Measurements from ENCODE around the gene INMT. TPM values are rescaled to one million over a fixed set of nuclear protein-coding genes. Genes with fewer than 3 reads are reported as not detected.

Gene INMT
- total RNA-seq, 1 experiment from 2014 or later, result not detected

DNA sequence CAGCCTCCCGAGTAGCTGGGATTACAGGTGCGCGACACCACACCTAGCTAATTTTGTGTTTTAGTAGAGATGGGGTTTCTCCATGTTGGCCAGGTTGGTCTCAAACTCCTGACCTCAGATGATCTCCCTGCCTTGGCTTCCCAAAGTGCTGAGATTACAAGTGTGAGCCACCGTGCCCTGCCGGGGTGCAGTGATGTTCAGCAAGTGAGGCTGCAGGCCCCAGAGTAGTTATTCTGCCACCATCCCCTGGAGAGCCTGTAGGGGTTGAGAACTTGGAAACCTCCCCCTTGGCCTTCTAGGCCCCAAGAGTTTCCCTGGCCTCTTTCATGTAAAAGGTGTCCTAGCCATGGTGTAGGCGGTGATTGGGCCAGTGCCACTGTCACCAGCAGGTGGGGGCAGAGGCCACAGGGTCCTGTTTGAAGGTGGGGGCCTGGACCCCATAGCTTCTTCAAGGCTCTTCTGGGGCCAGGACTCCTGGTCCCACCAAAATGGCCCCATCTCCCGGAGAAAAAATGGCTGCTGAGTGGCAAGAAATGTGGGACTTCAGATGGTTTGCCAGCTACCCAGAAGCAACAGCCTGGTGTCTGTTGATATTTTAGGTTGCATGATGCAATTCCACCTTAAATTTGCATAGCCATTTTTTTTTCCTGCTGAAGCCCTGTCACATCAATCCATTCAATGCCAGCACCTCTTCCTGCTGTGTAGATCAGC lies 25.5 kb upstream of the INMT start:
- in situ Hi-C loops (cut with HindIII; ENCODE audit: low pct_unique_long_range_greater_than_20kb, low sequenced_read_pairs), result no loop called here
- no peak for DNase-seq (ENCODE audit: low read depth)

DNA sequence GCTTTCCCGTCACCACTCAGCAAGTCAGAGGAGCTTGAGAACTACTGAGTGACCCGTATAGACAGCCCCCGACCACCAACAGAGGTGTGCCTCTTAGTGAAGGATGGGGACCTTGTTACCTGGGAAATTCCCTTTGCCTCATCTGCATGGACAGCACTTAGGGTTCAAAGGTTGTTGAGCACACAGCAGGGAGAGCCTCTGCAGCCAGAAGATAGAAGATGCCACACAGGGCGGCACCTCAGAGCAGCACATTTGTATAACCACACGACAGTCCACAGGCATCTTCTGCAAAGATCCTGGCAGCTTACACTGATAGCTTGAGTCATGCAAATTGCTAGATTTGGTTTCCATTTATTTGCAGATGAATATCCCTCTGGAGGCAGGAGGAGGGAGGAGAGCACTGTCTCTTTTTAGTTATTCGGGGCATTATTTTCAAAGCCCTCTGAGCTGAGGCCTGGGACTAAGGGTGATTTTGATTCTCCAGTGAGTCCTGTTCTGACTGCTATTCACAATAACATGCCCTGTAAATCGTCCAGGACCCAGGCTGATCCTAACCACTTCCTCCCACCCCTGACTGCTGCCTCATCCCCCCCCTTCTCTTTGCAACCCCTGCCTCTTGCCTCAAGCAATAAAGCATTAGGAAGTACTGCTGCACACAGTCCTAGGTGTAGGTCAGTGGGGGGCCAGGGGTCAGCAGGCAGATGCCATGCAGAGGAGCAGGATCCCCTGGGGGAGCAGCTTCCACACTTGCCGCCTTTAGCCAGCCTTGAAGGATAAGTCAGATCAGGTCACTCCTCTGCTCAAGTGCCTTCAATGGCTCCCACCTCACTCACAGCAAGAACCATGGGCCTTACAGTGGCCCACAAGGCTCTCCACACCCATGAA lies 24.6 kb upstream of the INMT start:
- in situ Hi-C loops (cut with HindIII; ENCODE audit: low pct_unique_long_range_greater_than_20kb, low sequenced_read_pairs), result no loop called here
- DNase-seq (ENCODE audit: low read depth), result no peak

DNA sequence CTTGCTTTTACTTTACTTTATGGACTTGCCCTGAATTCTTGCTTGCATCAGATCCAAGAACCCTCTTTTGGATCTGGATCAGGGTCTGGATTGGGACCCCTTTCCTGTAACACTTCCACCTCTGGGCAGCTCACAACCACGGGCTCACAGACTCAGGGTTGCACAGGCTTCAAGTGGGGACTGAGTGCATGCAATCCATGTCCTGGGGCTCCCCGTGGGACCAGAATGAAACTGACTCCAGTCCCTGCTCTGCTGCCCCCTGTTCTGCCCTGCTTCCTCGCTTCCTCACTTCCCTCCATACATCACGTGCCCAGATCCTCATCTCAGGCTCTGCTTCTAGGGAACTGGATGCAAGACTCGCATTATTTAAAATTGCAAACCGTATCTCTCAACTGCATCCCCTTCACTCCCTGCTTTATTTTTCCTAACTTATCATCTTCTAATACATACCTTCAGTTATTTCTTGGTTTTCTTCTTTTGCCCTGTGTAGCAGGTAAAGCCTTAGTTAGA lies 23.3 kb upstream of the INMT start:
- in situ Hi-C loops (cut with HindIII; ENCODE audit: low pct_unique_long_range_greater_than_20kb, low sequenced_read_pairs), result no loop called here

DNA sequence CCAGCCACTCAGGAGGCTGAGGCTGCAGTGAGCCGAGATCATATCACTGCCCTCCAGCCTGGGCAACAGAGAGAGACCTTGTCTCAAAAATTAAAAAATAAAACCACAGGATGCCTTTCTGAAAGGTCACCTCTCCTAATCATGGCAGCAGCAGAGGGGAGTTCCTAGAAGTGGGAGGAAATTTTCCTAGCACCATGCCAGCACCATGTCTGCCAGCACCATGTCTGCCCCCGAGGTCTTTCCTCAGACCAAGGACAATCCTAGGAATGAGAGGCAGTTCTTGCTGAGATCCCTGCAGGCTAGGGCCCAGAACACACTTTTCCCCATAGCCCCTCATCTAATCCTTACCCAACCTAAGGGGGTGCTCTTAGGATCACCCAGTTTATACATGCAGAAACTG lies 22.3 kb upstream of the INMT start:
- in situ Hi-C loops (cut with HindIII; ENCODE audit: low pct_unique_long_range_greater_than_20kb, low sequenced_read_pairs), result no loop called here
- no peak for DNase-seq (ENCODE audit: low read depth)

More for the DNA sequence above, 23.3 kb upstream of the INMT start:
- DNase-seq (ENCODE audit: low read depth), result no peak

DNA sequence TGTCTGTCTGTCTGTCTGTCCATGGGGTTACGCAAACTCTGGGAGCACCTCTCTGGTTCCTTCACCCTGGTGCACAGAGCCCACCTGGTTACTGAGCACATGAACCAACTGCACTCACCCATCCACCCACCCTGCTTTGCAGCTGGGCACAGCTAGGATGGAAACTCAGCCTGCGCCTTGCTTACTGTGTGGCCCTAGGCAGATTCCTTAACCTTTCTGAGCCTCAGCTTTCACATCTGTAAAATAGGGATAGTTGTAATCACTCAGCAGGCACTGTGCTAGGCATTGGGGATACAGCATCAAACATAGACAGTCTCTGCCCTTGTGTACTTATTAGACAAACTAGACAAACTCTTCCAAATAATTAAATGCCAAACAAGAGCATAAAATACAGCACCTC lies 21.8 kb upstream of the INMT start:
- in situ Hi-C loops (cut with HindIII; ENCODE audit: low pct_unique_long_range_greater_than_20kb, low sequenced_read_pairs), result no loop called here
- no peak for DNase-seq (ENCODE audit: low read depth)

DNA sequence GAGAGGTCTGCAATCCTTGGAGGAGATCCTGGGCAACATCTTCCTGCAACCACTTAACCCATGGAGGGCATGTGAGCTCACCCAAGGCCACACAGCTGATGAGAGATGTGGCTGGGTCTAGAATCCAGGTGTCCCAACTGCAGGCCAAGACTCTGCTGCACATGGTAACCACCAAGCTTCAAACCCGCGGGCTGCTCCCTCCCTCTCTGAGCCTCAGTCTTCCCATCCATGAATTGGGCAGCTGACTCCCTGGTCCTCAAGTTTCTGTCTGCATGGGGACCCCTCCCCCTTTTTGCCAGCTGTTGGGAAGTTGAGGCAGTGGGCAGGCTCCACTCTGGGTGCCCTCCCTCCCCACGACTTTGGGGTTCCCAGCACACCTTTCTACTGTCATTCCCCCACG lies 20.9 kb upstream of the INMT start:
- DNase-seq (ENCODE audit: low read depth), result no peak
- in situ Hi-C loops (cut with HindIII; ENCODE audit: low pct_unique_long_range_greater_than_20kb, low sequenced_read_pairs), result no loop called here

DNA sequence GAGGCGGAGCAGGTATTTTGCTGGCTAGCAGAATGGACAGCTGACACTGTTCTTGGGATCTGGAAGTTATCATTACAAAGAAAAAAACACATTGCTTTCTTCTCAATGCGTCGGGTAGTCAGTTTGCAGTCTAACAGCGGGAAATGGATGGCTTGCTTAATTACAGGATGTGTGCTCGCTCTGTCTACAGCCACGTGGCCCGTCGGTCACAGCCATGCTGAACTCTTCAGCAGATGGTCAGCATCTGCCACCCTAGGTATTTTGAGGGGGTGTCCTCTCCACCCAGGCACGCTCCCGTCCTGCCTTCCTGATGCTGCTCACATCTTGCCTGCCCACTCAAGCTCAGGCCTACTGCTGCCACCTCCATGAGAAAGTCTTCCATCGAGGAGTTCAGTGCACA lies 20.4 kb upstream of the INMT start:
- DNase-seq (ENCODE audit: low read depth), result no peak
- in situ Hi-C loops (cut with HindIII; ENCODE audit: low pct_unique_long_range_greater_than_20kb, low sequenced_read_pairs), result no loop called here

DNA sequence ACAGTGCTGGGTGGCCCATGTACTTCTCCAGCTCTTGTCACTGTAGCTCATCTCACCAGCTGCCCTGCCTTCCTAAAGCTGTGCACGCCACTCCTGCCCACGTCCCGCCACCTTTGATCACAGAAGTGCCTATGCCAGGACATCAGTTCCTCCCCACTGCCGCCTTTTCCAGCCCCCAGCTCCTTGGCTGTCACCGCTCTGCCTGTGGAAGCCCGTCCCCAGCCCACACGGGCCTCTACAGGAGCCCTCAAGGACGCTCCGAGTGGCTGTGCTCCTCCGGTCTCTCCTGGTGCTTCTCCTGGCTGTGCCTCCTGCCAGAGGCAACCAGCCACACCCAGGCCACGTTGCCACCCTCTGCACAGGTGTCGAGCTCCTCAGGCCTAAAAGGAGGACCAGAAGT lies 19.3 kb upstream of the INMT start:
- no peak for DNase-seq (ENCODE audit: low read depth)
- in situ Hi-C loops (cut with HindIII; ENCODE audit: low pct_unique_long_range_greater_than_20kb, low sequenced_read_pairs), result no loop called here

DNA sequence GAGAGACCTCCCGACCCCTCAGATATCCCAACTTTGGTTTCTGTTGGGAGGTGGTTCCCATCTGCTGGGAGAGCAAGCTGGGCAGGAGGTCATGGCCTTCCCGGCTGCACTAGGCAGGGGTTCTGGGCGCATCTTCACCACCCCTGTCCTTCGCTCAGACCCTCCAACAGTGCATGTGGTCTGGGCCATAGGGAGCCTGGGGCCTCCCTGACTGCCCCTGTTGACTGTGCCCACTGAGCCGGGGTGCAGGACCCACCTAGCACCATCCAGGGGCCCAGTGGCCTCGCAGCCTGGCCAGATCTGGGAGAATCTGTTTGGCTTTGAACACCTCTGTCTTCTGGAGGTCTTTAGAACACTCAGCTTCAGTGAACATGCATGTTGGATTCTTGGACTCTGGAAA lies 18.7 kb upstream of the INMT start:
- in situ Hi-C loops (cut with HindIII; ENCODE audit: low pct_unique_long_range_greater_than_20kb, low sequenced_read_pairs), result no loop called here

DNA sequence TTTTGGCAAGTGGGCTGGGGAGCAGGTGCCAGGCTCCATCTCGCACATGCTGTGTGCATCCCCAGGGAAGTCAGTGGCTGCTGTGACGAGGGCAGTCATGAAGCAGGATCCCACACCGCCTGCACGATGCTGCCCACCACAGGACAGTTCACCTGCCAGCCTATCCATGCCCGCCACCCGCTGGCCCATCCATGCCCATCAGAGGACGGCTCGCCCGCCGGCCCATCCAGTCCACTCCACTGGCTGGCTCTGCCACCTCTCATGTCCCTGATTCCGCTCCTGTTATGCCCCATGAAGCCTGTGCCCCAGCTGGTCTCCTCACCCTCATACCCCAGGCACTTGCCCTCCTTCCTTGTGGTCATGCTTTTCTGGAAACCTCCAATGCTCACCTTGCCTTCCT lies 18.2 kb upstream of the INMT start:
- in situ Hi-C loops (cut with HindIII; ENCODE audit: low pct_unique_long_range_greater_than_20kb, low sequenced_read_pairs), result no loop called here
- no peak for DNase-seq (ENCODE audit: low read depth)

More for the DNA sequence above, 18.7 kb upstream of the INMT start:
- DNase-seq (ENCODE audit: low read depth), result no peak

DNA sequence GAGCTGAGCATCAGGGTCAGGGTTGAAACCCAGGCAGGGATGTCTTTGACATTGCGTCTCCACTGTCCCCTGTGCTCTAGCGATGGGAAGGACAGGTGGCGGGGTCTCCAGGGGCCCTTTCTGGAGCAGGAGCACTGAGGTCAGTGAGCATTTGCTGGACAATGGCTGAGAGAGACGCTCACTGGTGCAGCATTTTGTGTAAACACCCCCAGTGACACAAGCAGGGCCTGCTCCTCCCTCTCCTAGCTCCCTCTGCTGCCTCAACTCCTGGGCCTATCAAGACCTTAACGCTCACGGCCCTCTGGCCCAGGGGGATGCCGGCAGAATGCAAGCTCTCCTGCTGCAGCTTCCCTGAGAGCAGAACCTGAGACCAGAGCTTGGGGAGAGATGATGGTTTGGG lies 17.4 kb upstream of the INMT start:
- in situ Hi-C loops (cut with HindIII; ENCODE audit: low pct_unique_long_range_greater_than_20kb, low sequenced_read_pairs), result no loop called here
- no peak for DNase-seq (ENCODE audit: low read depth)

DNA sequence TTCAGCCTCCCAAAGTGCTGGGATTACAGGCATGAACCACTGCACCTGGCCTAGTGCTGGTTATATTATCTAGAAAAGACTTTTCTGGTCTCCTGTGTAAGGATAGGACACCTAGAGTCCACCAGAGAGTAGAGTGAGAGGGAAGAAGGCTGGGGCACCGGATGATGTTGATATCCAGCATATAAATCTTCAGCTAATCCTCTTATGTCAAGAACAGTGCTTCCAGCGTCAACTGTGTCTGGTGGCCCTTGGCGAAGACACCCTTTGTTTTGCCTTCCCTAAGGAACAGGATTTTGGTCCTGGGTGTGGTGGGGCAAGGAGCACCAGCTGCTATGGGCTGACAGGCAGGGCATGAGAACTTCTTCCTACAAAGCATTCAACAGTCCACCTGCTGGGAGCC lies 16.3 kb upstream of the INMT start:
- DNase-seq (ENCODE audit: low read depth), result no peak
- in situ Hi-C loops (cut with HindIII; ENCODE audit: low pct_unique_long_range_greater_than_20kb, low sequenced_read_pairs), result no loop called here

DNA sequence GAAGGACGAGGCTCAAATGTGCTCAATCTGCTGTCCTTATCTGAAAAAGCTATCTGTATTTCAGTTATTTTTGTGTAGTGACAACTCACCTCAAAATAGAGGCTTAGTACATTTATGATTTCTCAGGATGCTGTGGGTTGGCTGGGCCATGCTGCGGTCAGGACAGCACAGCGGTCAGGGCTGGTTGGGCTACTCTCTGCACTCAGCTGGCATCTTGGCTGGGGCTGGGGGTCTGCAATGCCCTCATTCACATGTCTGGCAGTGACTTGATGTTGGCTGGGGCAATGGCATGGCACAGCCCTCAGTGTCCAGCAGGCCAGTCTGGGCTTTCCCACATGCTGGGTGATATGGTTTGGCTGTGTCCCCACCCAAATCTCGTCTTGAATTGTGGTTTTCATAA lies 15.6 kb upstream of the INMT start:
- no peak for DNase-seq (ENCODE audit: low read depth)
- in situ Hi-C loops (cut with HindIII; ENCODE audit: low pct_unique_long_range_greater_than_20kb, low sequenced_read_pairs), result no loop called here

DNA sequence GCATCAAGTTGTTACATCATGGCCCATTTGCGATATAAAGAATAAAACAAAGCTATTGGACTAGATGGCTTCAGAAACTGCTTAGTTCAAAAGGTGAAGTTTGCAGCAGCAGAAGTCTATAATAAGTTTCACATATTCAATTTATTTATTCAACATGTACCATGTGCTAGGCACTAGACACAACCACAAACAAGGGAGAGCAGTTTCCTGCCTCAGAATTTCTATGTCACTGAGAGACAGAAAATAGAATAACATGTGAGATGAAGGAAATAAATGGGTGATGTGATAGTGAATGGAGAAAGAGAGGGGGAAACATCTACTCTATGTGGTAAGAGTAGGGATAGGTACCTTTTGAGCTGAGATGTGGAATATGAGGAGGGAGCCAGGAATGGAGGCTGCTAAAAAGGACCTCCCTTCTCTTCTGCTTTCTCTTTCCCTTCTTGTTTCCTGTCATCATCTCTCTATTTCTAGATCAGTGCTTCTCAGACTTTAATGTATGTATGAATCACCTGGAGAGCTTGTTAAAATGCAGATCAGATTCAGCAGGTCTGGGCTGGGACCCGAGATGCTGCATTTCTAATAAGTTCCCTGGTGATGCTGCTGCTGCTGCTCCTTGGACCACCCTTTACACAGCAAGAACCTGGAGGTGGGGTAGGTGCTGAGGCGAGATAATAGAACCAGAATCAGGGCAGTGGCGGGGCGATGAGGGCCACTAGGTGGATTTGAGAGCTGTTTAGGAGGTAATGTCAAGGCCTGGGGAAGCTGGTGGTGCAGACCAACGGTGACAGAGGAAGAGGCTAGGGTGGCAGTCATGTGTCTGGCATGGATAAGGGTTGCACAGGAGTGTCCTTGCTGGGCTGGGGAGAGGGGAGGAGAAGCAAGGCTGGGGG lies 13.7 kb upstream of the INMT start:
- in situ Hi-C loops (cut with HindIII; ENCODE audit: low pct_unique_long_range_greater_than_20kb, low sequenced_read_pairs), result no loop called here
- DNase-seq (ENCODE audit: low read depth), result no peak

DNA sequence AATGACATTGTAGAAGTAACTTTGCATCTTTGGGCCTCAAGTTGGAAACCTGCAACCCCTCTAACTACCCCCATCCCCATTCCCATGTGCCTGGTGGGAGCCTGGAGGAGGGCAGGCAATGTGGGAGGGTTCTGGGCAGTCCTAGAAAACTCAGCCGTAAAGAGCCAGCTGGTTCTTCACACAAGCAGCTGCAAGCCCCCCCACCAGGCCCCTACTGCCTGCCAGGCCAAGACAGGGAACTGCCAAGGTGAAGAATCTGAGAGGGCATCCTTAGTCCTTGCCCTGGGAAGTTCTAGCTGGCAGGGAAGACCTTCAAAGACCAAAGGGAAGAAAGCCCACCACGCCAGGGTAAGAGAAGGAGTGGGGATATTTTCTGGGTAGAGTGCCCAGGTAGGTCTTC lies 12.2 kb upstream of the INMT start:
- in situ Hi-C loops (cut with HindIII; ENCODE audit: low pct_unique_long_range_greater_than_20kb, low sequenced_read_pairs), result no loop called here

DNA sequence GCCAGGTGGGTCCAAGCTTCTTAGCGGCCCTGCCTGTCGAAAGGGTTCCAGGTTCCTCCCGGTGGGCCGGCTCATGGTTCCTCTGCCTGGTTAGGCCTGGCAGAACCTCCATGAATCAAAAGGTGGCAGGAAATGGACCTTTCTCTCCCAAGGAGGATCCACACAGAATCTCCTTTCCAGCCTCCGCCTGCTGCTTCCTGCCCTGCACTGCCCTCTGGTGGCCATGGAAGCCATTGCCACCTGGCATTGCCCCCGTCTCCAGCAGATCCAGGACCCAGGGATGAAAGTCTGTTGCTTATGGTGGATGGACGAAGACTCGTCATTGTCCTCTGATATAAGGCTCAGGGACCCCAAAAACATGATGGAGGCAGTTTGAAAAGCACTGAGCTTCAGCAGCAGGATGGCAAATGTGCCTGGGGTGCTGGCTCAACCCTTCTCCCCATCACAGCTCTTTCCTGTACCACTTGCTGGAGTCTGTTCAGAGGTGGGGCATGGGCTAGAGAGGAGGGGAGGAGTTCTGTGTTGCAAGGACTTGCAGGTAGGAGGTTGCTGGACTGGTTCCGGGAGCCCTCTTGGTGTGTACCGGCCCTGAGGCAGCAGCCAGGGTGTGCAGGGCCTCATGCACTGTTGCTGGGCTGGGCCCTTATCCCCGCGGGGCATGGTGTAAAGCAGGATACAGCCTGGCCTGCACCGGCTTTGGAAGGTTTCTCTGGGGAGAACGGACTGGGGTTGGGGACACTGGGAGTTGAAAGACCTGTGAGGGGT lies 11.3 kb upstream of the INMT start:
- in situ Hi-C loops (cut with HindIII; ENCODE audit: low pct_unique_long_range_greater_than_20kb, low sequenced_read_pairs), result no loop called here
- peak; percentile 55 for DNase-seq (ENCODE audit: low read depth)

More for the DNA sequence above, 12.2 kb upstream of the INMT start:
- DNase-seq (ENCODE audit: low read depth), result no peak

DNA sequence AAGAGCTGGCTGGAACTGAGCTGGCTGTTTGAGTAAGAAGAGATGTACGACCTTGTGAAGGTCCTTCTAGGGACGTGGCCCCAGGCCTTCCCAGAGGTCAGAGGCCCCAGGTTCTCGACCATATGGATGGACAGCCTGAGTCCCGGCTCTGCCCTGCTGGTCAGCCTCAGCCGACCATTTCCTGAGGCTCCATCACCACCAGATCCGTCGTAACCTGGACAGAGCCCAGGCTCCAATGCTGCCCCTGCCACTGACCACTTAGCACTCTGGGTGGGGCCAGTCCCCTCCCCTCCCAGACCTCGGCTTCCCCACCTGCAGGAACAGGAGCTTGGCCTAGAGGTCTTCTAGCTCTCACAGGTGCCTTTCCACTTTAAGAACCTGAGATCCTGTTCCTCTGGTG lies 10.6 kb upstream of the INMT start:
- DNase-seq (ENCODE audit: low read depth), result no peak
- in situ Hi-C loops (cut with HindIII; ENCODE audit: low pct_unique_long_range_greater_than_20kb, low sequenced_read_pairs), result no loop called here
